ENCODE data around the gene REX1BD. TPM values are rescaled to one million over a fixed set of nuclear protein-coding genes. Genes with fewer than 3 reads are reported as not detected.

REX1BD gene
- total RNA-seq, 1 experiment from 2014 or later = 97.1 TPM

- POLR2A ChIA-PET = no interaction called here
Measured at GRCh38 chr19:18639706-18640243, 51.2 kb downstream of the REX1BD start.

More at GRCh38 chr19:18639706-18640243, 51.2 kb downstream of the REX1BD start:
- intact Hi-C loops (cut with micrococcal nuclease) = loop anchor here (5.0 kb wide), 1 partner anchor 47 kb away; no protein-coding TSS in a partner anchor
- no peaks in the 10 kb centered on the region for H3K36me3 ChIP-seq (ENCODE audit: control insufficient read depth in 1 of 2, insufficient read depth in 2 of 2, low read length in 2 of 2)
- ChIA-PET CTCF (no interaction called here), RAD21 (ENCODE audit: low non-redundant PET in 1 of 2, low total read pairs in 2 of 2, uncharacterized antibody in 2 of 2, unreplicated experiment in 2 of 2) (no interaction called here)
- no peak overlapping the region for H3K27ac ChIP-seq (ENCODE audit: low read depth, low read length)
- no peak overlapping the region for H2AFZ ChIP-seq (ENCODE audit: low read depth, low read length, poor library complexity, severe bottlenecking)
- peaks cover 44% of the 10 kb centered on the region for H3K79me2 ChIP-seq (ENCODE audit: insufficient read depth, low read length)
- H3K4me2 ChIP-seq (ENCODE audit: low read length) = no peak overlapping the region
- H3K9me2 ChIP-seq (ENCODE audit: insufficient read depth) = no peaks in the 10 kb centered on the region
- peaks cover 9 to 37% of the 10 kb centered on the region in 2 experiments for H3K4me1 ChIP-seq (ENCODE audit: control insufficient read depth in 1 of 2, insufficient read depth in 2 of 2, low read length in 2 of 2)
- BruUV-seq (replicated peaks) = no TSS peak
- H4K20me1 ChIP-seq (ENCODE audit: insufficient read depth) = no peaks in the 10 kb centered on the region
- H3K27me3 ChIP-seq (ENCODE audit: insufficient read depth, low read length) = no peaks in the 10 kb centered on the region
- H3K4me3 ChIP-seq (replicated peaks in 1 of 2; ENCODE audit: low read depth in 1 of 2, low read length in 2 of 2) = no peak overlapping the region
- DNase-seq (ENCODE audit: low read depth, low spot score) = no peak
- ATAC-seq = no peak
- no peaks in the 10 kb centered on the region for H3K9me3 ChIP-seq (ENCODE audit: control insufficient read depth in 1 of 2, insufficient read depth in 1 of 2, low read depth in 1 of 2, low read length in 2 of 2)
- H3K9ac ChIP-seq (ENCODE audit: low read length) = no peak overlapping the region
- TF ChIP-seq EZH2phosphoT487 (IDR thresholded peaks at IDR 0.05; ENCODE audit: borderline replicate concordance) = no peak

Other genes with a start within 250 kb of the REX1BD start
- gene PGPEP1, start 248.2 kb upstream of the REX1BD start, total RNA-seq (2021; ENCODE audit: unreplicated experiment) = 30.9 TPM
- 425 TPM for gene GDF15, start 202.6 kb upstream of the REX1BD start, total RNA-seq (2021; ENCODE audit: unreplicated experiment)
- 0.12 TPM for gene LRRC25, start 191.2 kb upstream of the REX1BD start, total RNA-seq (2021; ENCODE audit: unreplicated experiment)
- gene SSBP4, start 169.4 kb upstream of the REX1BD start, total RNA-seq (2021; ENCODE audit: unreplicated experiment) = 164 TPM
- gene ISYNA1, start 150.7 kb upstream of the REX1BD start, total RNA-seq (2021; ENCODE audit: unreplicated experiment) = 365 TPM
- 22.9 TPM for gene ELL, start 66.7 kb upstream of the REX1BD start, total RNA-seq (2021; ENCODE audit: unreplicated experiment)
- 261 TPM for gene FKBP8, start 45.2 kb upstream of the REX1BD start, total RNA-seq (2021; ENCODE audit: unreplicated experiment)
- 139 TPM for gene KXD1, start 30.9 kb upstream of the REX1BD start, total RNA-seq (2021; ENCODE audit: unreplicated experiment)
- gene UBA52, start 16.9 kb upstream of the REX1BD start, total RNA-seq (2021; ENCODE audit: unreplicated experiment) = 1,743 TPM
- gene CRLF1, start 18.0 kb downstream of the REX1BD start, total RNA-seq (2021; ENCODE audit: unreplicated experiment) = 43.0 TPM
- 14.3 TPM for gene TMEM59L, start 24.1 kb downstream of the REX1BD start, total RNA-seq (2021; ENCODE audit: unreplicated experiment)
- 17.1 TPM for gene KLHL26, start 48.2 kb downstream of the REX1BD start, total RNA-seq (2021; ENCODE audit: unreplicated experiment)
- gene CRTC1, start 94.9 kb downstream of the REX1BD start, total RNA-seq (2021; ENCODE audit: unreplicated experiment) = 14.9 TPM
- not detected for gene COMP, start 202.5 kb downstream of the REX1BD start, total RNA-seq (2021; ENCODE audit: unreplicated experiment)
- gene UPF1, start 243.2 kb downstream of the REX1BD start, total RNA-seq (2021; ENCODE audit: unreplicated experiment) = 78.5 TPM

All from HCT116 (cell line).